Measurements from ENCODE around the gene SYTL1. TPM values are rescaled to one million over a fixed set of nuclear protein-coding genes. Genes with fewer than 3 reads are reported as not detected.

The SYTL1 gene
- polyA plus RNA-seq, 2 donors = 136 to 302 TPM

DNA sequence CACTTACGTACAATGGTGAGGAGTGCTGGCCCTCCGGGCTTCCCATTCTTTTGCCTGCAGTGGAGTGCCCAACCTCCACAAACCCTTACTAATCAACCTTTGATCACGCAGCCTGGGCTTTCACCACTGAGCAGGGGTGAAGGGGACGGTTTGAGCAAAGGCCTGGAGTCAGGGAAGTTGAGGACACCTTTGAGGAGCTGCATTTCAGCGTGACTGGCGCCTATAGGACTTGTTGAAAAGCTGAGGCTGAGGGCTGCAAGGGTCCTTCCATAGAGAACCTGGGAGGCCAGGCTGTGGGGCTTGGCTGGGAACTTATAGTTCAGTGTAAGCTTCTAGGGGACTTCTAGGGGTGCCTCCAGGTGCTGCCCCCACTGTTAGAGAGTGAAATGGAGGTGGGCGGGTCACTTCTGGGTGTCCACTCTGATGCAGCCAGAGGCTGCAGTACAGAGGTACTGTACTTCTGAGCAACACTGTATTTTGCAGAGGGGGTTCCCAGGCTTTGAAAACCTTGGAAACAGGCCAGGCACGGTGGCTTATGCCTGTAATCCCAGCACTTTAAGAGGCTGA, 9.8 kb downstream of the SYTL1 start:
- Histone ChIP-seq H3K36me3 (ENCODE audit: control insufficient read depth in 2 of 2, insufficient read depth in 2 of 2, low read length in 1 of 2) (peaks cover 4 to 43% of the 10 kb centered on the region in 2 donors), H3K27me3 (ENCODE audit: control insufficient read depth in 1 of 2, insufficient read depth in 2 of 2, low read length in 2 of 2) (no peaks in the 10 kb centered on the region), H3K4me1 (ENCODE audit: control insufficient read depth in 2 of 2, insufficient read depth in 2 of 2, low read length in 1 of 2) (peaks cover under 1 to 29% of the 10 kb centered on the region in 2 donors), H3K27ac (ENCODE audit: low read depth in 2 of 2, low read length in 1 of 2) (peak overlapping the region; percentile 17 to 66), H3K9me3 (ENCODE audit: control insufficient read depth in 2 of 2, insufficient read depth in 1 of 2, low read depth in 1 of 2, low read length in 1 of 2) (no peaks in the 10 kb centered on the region), H3K4me3 (ENCODE audit: low read depth in 1 of 2, low read length in 2 of 2) (no peak overlapping the region)
- WGBS, 2 donors = 49 to 60% methylated on average over 8 of the region's 8 CpGs

DNA sequence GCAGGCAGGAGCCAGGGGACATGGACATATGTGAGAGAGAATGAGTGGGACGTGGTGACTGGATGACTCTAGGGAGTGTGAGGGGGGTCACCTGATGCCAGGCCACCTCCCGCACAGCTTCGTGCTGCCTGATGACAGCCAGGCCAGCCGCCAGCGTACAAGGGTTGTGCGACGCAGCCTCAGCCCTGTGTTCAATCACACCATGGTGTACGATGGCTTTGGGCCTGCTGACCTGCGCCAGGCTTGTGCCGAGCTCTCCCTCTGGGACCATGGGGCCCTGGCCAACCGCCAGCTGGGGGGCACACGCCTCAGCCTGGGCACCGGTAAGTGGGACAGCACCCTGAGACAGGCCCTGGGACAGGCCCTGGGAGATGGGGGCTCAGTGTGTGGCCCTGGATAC, 11.3 kb downstream of the SYTL1 start:
- no peaks in the 10 kb centered on the region for H3K27me3 ChIP-seq (ENCODE audit: control insufficient read depth in 1 of 2, insufficient read depth in 2 of 2, low read length in 2 of 2)
- H3K4me3 ChIP-seq (ENCODE audit: low read depth in 1 of 2, low read length in 2 of 2) = no peak overlapping the region
- no peak overlapping the region for H3K27ac ChIP-seq (ENCODE audit: low read depth in 2 of 2, low read length in 1 of 2)
- no peaks in the 10 kb centered on the region for H3K9me3 ChIP-seq (ENCODE audit: control insufficient read depth in 2 of 2, insufficient read depth in 1 of 2, low read depth in 1 of 2, low read length in 1 of 2)
- peaks cover 3 to 37% of the 10 kb centered on the region in 2 donors for H3K4me1 ChIP-seq (ENCODE audit: control insufficient read depth in 2 of 2, insufficient read depth in 2 of 2, low read length in 1 of 2)
- WGBS, 2 donors = 79 to 80% methylated on average over 13 of the region's 13 CpGs
- H3K36me3 ChIP-seq (ENCODE audit: control insufficient read depth in 2 of 2, insufficient read depth in 2 of 2, low read length in 1 of 2) = peaks cover 4 to 48% of the 10 kb centered on the region in 2 donors

DNA sequence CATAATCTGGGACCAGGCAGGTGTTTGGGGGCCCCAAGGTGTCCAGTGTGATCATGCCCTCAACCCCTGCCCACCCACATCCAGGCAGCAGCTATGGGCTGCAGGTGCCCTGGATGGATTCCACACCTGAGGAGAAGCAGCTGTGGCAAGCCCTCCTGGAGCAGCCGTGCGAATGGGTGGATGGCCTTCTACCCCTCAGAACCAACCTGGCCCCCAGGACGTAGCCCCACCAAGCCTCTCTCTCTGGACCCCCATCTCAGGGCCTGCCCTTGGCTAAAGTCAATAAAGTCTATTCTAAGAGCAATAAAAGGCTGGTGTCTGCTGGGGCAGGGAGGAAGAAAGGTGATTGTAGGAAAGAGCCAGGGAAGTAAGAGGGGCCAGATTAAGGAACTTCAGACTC, 11.8 kb downstream of the SYTL1 start:
- no peaks in the 10 kb centered on the region for H3K9me3 ChIP-seq (ENCODE audit: control insufficient read depth in 2 of 2, insufficient read depth in 1 of 2, low read depth in 1 of 2, low read length in 1 of 2)
- H3K36me3 ChIP-seq (ENCODE audit: control insufficient read depth in 2 of 2, insufficient read depth in 2 of 2, low read length in 1 of 2) = peaks cover 8 to 53% of the 10 kb centered on the region in 2 donors
- H3K4me1 ChIP-seq (ENCODE audit: control insufficient read depth in 2 of 2, insufficient read depth in 2 of 2, low read length in 1 of 2) = peaks cover 3 to 39% of the 10 kb centered on the region in 2 donors
- 80 to 91% methylated on average over 3 of the region's 3 CpGs for WGBS, 2 donors
- H3K4me3 ChIP-seq (ENCODE audit: low read depth in 1 of 2, low read length in 2 of 2) = no peak overlapping the region
- H3K27ac ChIP-seq (ENCODE audit: low read depth in 2 of 2, low read length in 1 of 2) = no peak overlapping the region
- no peaks in the 10 kb centered on the region for H3K27me3 ChIP-seq (ENCODE audit: control insufficient read depth in 1 of 2, insufficient read depth in 2 of 2, low read length in 2 of 2)

GRCh38 chr1:27355683-27356082, 13.9 kb downstream of the SYTL1 start:
- Histone ChIP-seq H3K4me1 (ENCODE audit: control insufficient read depth in 2 of 2, insufficient read depth in 2 of 2, low read length in 1 of 2) (peaks cover 3 to 20% of the 10 kb centered on the region in 2 donors), H3K27ac (ENCODE audit: low read depth in 2 of 2, low read length in 1 of 2) (peak overlapping the region in 1 of 2 donors; percentile 34), H3K27me3 (ENCODE audit: control insufficient read depth in 1 of 2, insufficient read depth in 2 of 2, low read length in 2 of 2) (no peaks in the 10 kb centered on the region), H3K9me3 (ENCODE audit: control insufficient read depth in 2 of 2, insufficient read depth in 1 of 2, low read depth in 1 of 2, low read length in 1 of 2) (no peaks in the 10 kb centered on the region), H3K36me3 (ENCODE audit: control insufficient read depth in 2 of 2, insufficient read depth in 2 of 2, low read length in 1 of 2) (peaks cover 15 to 54% of the 10 kb centered on the region in 2 donors), H3K4me3 (ENCODE audit: low read depth in 1 of 2, low read length in 2 of 2) (no peak overlapping the region)
- WGBS, 2 donors = 87 to 88% methylated on average over 5 of the region's 5 CpGs

GRCh38 chr1:27356277-27356618, 14.4 kb downstream of the SYTL1 start:
- Histone ChIP-seq H3K9me3 (ENCODE audit: control insufficient read depth in 2 of 2, insufficient read depth in 1 of 2, low read depth in 1 of 2, low read length in 1 of 2) (no peaks in the 10 kb centered on the region), H3K27ac (ENCODE audit: low read depth in 2 of 2, low read length in 1 of 2) (peak overlapping the region; percentile 53 to 71), H3K4me1 (ENCODE audit: control insufficient read depth in 2 of 2, insufficient read depth in 2 of 2, low read length in 1 of 2) (peaks cover 3 to 15% of the 10 kb centered on the region in 2 donors), H3K4me3 (ENCODE audit: low read depth in 1 of 2, low read length in 2 of 2) (no peak overlapping the region), H3K27me3 (ENCODE audit: control insufficient read depth in 1 of 2, insufficient read depth in 2 of 2, low read length in 2 of 2) (no peaks in the 10 kb centered on the region), H3K36me3 (ENCODE audit: control insufficient read depth in 2 of 2, insufficient read depth in 2 of 2, low read length in 1 of 2) (peaks cover 17 to 56% of the 10 kb centered on the region in 2 donors)
- 80 to 81% methylated on average over 13 of the region's 13 CpGs for WGBS, 2 donors

DNA sequence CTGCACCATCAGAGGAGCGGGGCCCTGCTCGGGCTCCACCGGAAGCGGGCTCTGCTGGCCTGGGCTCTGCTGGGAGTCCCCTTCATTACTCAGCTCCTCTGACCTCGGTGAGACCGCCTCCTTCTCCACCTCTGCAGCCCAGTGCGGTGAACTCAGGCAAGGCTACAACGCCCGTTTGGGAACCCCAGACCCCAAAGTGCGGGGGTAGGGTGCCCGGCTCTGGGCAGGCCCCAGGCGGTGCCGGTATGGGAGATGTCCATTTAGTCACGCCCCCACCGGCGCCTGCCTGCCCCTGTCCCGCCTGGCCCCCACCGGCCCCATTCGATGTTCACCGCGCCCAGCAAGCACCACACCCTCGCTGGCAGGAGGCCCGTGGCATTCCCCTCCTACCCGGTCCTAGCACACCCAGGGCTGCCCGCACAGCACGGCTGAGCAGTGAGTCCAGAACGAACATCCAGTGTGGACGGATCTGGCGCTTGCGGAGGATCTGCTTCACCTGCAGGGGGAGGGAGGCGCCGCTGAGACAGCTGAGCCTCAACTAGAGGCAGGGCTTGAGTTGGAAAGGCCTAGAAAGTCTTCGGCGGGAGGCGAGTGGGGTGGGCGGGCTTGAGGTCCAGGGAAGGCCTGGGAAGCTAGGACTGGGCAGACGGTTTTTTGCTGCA, 14.9 kb downstream of the SYTL1 start:
- Histone ChIP-seq H3K27me3 (ENCODE audit: control insufficient read depth in 1 of 2, insufficient read depth in 2 of 2, low read length in 2 of 2) (no peaks in the 10 kb centered on the region), H3K27ac (ENCODE audit: low read depth in 2 of 2, low read length in 1 of 2) (peak overlapping the region; percentile 53 to 71), H3K4me1 (ENCODE audit: control insufficient read depth in 2 of 2, insufficient read depth in 2 of 2, low read length in 1 of 2) (peaks cover 3 to 14% of the 10 kb centered on the region in 2 donors), H3K4me3 (ENCODE audit: low read depth in 1 of 2, low read length in 2 of 2) (no peak overlapping the region), H3K36me3 (ENCODE audit: control insufficient read depth in 2 of 2, insufficient read depth in 2 of 2, low read length in 1 of 2) (peaks cover 20 to 61% of the 10 kb centered on the region in 2 donors), H3K9me3 (ENCODE audit: control insufficient read depth in 2 of 2, insufficient read depth in 1 of 2, low read depth in 1 of 2, low read length in 1 of 2) (no peaks in the 10 kb centered on the region)
- 48 to 51% methylated on average over 37 of the region's 37 CpGs for WGBS, 2 donors

DNA sequence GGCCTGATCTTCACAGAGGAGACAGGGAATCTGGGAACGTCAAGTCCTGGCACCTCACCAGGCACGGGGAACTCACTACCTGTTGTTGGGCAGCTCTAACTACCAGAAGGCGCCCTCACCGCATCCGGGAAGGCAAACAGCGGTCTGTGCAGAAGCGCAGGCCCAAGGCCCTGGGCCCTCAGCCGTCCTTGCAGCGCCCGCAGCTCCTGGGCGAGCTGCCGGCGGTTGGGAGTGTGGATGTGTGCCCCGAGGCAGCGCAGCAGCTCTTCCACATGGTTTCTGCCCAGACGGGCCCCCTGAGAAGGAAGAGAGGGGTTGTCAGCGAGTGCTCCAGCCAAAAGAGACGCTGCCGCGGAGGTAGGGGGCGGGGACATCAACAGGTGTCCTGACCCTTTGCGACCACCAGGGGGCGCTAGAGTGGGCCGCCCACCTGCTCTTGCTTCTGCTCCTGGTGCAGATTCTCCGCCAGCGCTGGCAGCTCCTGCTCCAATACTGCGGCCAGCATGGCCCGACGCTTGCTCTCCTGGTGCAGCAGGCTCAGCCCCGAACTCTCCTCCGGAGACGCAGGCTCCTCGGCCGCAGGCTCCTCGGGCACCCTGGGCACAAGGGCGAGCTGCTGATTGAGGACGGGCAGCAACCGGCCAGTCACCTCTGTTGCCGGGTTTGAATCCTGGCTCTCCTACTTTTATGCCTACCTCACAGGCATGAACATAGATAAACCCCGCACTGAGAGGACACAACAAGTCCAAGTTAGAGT, 15.6 kb downstream of the SYTL1 start:
- H3K27me3 ChIP-seq (ENCODE audit: control insufficient read depth in 1 of 2, insufficient read depth in 2 of 2, low read length in 2 of 2) = no peaks in the 10 kb centered on the region
- H3K27ac ChIP-seq (ENCODE audit: low read depth in 2 of 2, low read length in 1 of 2) = peak overlapping the region; percentile 53 to 71
- peaks cover 25 to 68% of the 10 kb centered on the region in 2 donors for H3K36me3 ChIP-seq (ENCODE audit: control insufficient read depth in 2 of 2, insufficient read depth in 2 of 2, low read length in 1 of 2)
- H3K4me1 ChIP-seq (ENCODE audit: control insufficient read depth in 2 of 2, insufficient read depth in 2 of 2, low read length in 1 of 2) = peaks cover 3 to 14% of the 10 kb centered on the region in 2 donors
- H3K9me3 ChIP-seq (ENCODE audit: control insufficient read depth in 2 of 2, insufficient read depth in 1 of 2, low read depth in 1 of 2, low read length in 1 of 2) = no peaks in the 10 kb centered on the region
- peak overlapping the region in 1 of 2 donors; percentile 28 for H3K4me3 ChIP-seq (ENCODE audit: low read depth in 1 of 2, low read length in 2 of 2)
- 24 to 25% methylated on average over 37 to 40 of the region's 40 CpGs for WGBS, 2 donors

DNA sequence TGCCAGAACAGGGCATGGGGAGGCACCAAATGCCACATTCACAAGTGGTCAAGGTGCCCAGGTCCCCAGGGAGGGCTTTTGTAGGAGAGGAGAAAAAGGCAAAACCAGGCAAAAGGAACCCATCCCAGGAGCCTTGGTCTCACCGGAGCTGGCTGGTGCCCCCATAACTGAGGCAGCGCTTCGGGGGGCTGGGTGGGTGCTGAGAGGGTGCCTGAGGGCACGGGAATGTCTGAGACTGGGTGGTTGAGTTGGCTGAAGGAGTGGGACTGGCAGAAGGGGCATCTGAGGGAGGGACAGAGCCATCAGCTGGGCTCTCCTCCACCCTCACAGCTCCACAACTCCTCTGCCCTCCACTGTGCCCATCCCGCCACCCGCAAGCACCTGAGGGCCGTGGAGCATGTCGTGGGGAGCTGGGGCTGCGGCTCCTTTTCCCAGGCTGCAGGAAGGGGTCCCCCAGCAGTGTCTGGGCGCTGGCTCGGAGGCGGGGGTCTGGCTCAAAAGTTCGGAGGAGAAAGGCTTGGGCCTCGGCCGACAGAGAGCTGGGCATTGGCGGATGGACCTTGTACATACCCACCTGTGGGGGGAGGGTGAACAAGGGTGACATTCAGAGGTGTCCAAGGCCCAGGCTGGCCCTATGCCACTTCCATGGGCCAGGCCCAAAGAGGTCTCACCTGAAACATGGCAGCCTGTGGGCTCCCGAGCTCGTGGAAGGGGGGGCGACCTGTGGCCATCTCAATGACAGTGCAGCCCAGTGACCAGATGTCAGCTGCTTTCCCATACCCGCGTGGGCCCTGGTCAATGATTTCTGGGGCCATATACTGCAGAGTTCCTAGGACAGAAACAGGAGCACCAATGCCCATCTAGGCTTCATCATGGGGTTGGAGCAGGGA, 16.5 kb downstream of the SYTL1 start:
- H3K9me3 ChIP-seq (ENCODE audit: control insufficient read depth in 2 of 2, insufficient read depth in 1 of 2, low read depth in 1 of 2, low read length in 1 of 2) = no peaks in the 10 kb centered on the region
- 91 to 92% methylated on average over 21 of the region's 21 CpGs for WGBS, 2 donors
- H3K27ac ChIP-seq (ENCODE audit: low read depth in 2 of 2, low read length in 1 of 2) = peak overlapping the region in 1 of 2 donors; percentile 22
- peaks cover 28 to 73% of the 10 kb centered on the region in 2 donors for H3K36me3 ChIP-seq (ENCODE audit: control insufficient read depth in 2 of 2, insufficient read depth in 2 of 2, low read length in 1 of 2)
- no peak overlapping the region for H3K4me3 ChIP-seq (ENCODE audit: low read depth in 1 of 2, low read length in 2 of 2)
- H3K4me1 ChIP-seq (ENCODE audit: control insufficient read depth in 2 of 2, insufficient read depth in 2 of 2, low read length in 1 of 2) = peaks cover 3 to 14% of the 10 kb centered on the region in 2 donors
- no peaks in the 10 kb centered on the region for H3K27me3 ChIP-seq (ENCODE audit: control insufficient read depth in 1 of 2, insufficient read depth in 2 of 2, low read length in 2 of 2)

DNA sequence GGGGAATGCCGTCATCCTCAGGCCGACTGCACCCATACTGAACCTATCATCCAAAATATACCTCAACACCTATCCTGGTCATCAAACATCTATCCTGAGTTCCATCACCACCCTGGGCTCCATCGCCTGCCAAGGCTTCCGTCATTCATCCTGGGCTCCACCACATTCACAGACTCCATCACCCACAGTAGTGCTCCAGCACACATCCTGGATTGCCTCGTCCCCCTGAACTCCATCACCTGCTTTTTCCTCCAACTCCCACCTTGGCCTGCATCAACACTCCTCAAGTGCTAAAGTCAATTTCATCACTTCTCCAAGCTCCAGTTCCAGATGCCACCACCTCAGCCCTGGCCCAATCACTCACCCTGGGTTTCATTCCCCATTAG, 17.1 kb downstream of the SYTL1 start:
- H3K36me3 ChIP-seq (ENCODE audit: control insufficient read depth in 2 of 2, insufficient read depth in 2 of 2, low read length in 1 of 2) = peaks cover 28 to 75% of the 10 kb centered on the region in 2 donors
- no peaks in the 10 kb centered on the region for H3K9me3 ChIP-seq (ENCODE audit: control insufficient read depth in 2 of 2, insufficient read depth in 1 of 2, low read depth in 1 of 2, low read length in 1 of 2)
- WGBS, 2 donors = 94 to 98% methylated on average over 5 of the region's 5 CpGs
- H3K4me1 ChIP-seq (ENCODE audit: control insufficient read depth in 2 of 2, insufficient read depth in 2 of 2, low read length in 1 of 2) = peaks cover 3 to 14% of the 10 kb centered on the region in 2 donors
- no peak overlapping the region for H3K4me3 ChIP-seq (ENCODE audit: low read depth in 1 of 2, low read length in 2 of 2)
- no peak overlapping the region for H3K27ac ChIP-seq (ENCODE audit: low read depth in 2 of 2, low read length in 1 of 2)
- no peaks in the 10 kb centered on the region for H3K27me3 ChIP-seq (ENCODE audit: control insufficient read depth in 1 of 2, insufficient read depth in 2 of 2, low read length in 2 of 2)
